ENCODE data around the gene OR10T2.
"Not testable (repeated sequence)": the region's sequence is repeated elsewhere in the genome, so short reads cannot be mapped to it uniquely, and the experiment has no call there.

Gene OR10T2

DNA sequence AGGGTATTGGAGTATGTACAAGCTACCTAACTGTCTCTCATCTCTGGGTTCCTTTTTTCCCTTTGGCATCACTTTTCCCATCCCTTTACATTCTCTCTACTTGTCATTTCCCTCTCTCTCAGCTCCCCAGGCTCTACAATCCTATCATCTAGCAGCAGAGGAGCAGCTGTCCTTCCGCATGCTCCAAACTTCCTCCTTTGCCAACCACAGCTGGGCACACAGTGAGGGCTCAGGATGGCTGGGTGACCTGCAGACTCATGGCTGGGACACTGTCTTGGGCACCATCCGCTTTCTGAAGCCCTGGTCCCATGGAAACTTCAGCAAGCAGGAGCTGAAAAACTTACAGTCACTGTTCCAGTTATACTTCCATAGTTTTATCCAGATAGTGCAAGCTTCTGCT is 45.0 kb downstream of the OR10T2 start:
- DNase-seq, result no peak

GRCh38 chr1:158353303-158354075 is 45.8 kb downstream of the OR10T2 start, which contains the start of gene CD1E:
Gene CD1E (plus strand): TSS chr1:158353894. CDS start chr1:158353989, 95 bp downstream.
- no peak for DNase-seq

DNA sequence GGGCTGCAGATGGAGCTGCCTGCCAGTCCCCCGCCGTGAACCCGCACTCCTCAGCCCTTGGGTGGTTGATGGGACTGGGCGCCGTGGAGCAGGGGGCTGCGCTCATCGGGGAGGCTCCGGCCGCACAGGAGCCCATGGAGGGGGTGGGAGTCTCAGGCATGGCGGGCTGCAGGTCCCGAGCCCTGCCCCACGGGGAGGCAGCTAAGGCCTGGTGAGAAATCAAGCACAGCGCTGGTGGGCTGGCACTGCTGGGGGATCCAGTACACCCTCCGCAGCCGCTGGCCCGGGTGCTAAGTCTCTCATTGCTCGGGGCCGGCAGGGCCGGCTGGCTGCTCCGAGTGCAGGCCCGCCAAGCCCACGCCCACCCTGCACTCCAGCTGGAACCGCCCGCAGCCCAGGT is 50.3 kb downstream of the OR10T2 start:
- DNase-seq, result not testable (repeated sequence)

Measured in kidney glomerular epithelial cell (primary cell).